Retina (tissue), 1 donor: ENCODE measurements around the gene PRPF31.
"Not testable (repeated sequence)": the region's sequence is repeated elsewhere in the genome, so short reads cannot be mapped to it uniquely, and the experiment has no call there.

Experiments
- DNase-seq: peaks from one replicate; pipeline ENCODE4 v3.0.0-alpha.2; 2016

PRPF31 gene

GRCh38 chr19:54168174-54168917 lies 52.8 kb downstream of the PRPF31 start:
- DNase-seq, result peak; percentile 92

DNA sequence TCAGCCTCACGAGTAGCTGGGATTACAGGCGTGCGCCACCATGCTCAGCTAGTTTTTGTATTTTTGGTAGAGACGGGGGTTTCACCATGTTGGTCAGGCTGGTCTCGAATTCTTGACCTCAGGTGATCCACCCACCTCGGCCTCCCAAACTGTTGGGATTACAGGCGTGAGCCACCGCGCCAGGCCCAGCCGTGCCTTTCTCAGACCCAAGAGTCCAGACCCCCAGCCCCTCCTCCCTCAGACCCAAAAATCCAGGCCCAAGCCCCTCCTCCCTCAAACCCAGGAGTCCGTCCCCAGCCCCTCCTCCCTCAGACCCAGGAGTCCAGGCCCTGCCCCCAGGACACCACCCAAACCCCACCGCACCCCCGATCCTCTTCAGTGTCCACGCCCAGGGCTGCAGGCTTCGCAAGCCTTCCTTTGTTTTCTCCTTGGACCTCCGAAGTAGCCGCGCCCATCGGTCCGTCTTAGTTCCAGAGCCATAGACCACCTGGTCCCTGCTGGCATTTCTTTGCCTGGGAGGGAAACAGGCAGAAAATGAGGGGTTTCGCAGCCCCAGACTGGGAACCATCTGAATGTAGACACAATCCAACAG lies 53.7 kb downstream of the PRPF31 start:
- no peak for DNase-seq

- DNase-seq, result not testable (repeated sequence)
Observed at GRCh38 chr19:54171736-54172431, 56.3 kb downstream of the PRPF31 start.

DNA sequence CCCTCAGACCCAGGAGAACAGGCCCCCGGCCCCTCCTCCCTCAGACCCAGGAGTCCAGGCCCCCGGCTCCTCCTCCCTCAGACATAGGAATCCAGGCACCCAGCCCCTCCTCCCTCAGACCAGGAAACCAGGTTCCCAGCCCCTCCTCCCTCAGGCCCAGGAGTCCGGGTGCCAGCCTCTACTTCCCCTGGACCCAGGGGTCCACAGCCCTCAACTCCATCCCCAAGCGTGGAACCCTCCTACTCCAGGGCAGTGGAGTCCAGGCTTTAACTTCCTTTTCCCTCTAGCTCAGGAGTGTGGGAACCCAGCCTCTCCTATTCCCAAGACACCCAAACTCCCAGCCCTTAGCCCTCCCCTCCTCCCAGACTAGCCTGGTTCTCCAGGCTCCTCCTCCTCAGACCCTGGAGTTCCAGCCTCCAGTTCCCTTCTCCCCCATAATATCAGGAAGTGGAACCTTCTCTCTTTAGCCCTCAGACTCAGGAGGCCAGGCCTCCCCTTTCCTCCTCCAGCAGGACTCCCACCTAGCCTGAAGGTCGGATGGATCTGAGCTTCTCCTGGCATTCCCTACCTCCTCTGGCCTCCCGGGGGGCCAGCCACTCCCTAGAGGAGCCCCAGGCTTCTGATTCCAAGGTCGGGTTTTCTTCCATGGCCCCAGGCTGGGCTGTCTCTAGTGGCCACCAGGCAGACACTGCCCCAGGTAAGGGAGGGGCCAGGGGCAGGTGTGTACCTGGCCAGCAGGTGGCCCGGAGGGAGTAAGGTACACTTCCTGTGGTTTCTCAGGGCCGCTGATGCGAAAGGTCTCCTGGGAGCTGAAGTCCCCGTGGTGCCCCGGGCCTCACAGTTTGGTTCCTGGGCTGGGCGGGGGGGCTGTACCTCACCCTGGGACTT lies 57.2 kb downstream of the PRPF31 start, which contains the start of gene TMC4:
TSS of gene TMC4 (minus strand) at position 690 of the 888 bp plus-strand sequence. CDS start at position 647, 43 bp downstream.
- no peak for DNase-seq

GRCh38 chr19:54173359-54173699 lies 57.8 kb downstream of the PRPF31 start:
- no peak for DNase-seq

DNA sequence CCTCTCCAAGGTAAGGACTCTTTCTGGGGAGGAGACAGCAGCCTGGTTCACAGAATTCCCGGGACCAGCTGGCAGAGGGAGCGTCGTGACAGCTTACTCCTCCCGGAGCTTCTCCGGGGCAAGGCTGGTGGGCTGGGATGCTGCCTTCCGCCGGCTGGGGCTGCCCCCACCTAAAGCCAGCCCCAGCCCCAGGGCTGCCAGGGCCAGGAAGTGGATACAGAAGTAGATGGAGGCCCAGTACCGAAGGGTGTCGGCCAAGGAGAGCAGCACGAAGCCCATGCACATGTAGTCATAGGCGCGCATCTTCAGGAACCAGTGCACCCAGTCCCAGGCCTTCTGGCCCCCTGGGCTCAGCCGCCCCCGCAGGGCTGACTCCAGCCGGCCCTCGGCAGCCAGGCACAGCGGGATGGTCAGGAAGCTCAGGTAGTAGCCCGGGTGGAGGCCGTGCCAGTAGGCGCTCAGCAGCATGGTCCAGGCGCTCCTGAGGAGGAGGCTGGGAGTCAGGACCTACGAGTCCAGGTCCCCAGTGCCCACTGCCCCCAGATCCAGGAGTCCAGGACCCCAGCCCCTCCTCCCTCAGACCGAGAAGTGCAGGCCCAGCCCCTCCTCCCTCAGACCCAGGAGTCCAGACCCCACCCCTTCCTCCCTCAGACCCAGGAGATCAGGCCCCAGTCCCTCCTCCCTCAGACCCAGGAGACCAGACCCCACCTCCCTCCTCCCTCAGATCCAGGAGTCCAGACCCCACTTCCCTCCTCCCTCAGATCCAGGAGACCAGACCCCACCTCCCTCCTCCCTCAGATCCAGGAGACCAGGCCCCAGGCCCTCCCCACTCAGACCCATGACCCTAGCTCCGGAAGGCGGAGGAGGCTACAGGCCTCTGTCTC lies 58.6 kb downstream of the PRPF31 start:
- no peak for DNase-seq

DNA sequence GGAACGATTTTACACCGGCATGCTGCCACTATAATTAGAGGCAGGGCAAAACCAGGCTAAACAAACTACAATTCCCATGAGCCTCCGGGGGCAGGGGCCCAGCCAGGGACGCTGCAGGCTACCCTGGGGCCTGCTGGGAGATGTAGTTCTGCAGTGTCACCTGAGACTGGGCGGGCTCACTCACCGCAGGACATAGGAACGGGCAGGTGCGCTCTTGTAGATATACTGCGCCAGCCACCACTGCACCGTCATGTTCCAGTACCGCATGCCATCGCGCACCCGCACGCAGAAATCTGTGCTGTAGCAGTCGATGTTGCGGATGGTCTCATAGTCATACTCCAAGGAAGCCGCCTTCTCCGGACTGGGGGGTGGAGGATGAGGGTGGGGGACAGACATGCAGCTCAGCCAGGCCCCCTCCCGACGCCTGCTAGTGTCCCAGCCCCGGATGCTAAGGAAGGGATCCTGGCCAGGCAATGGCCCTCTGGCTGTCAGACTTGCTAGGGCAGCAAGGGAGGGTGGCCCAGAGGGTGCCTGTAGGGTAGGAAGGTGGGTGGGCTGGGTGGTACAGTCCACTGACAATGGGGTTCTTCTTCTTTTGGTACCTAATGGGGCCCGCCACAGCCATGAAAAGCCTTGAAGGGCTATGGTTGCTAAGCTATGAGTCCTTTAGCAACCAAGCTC lies 63.2 kb downstream of the PRPF31 start:
- peak; percentile 56 for DNase-seq

GRCh38 chr19:54179262-54179852 lies 63.8 kb downstream of the PRPF31 start:
- DNase-seq, result no peak

GRCh38 chr19:54179921-54180461 lies 64.4 kb downstream of the PRPF31 start:
- DNase-seq, result peak; percentile 87

GRCh38 chr19:54180691-54181091 lies 65.1 kb downstream of the PRPF31 start:
- DNase-seq, result no peak
